T-helper 17 cell (primary cell): Measurements from ENCODE around the gene CMTM7. TPM values are rescaled to one million over a fixed set of nuclear protein-coding genes. Genes with fewer than 3 reads are reported as not detected.
"Not testable (repeated sequence)": the region's sequence is repeated elsewhere in the genome, so short reads cannot be mapped to it uniquely, and the experiment has no call there.

Experiments
- ATAC-seq: fragments of 150-1000 bp; cut with Tn5 transposase; 2 replicates; pipeline ENCODE4 v1.10.0; 2021; ENCODE audit warnings: mild to moderate bottlenecking, moderate library complexity
- DNase-seq, 3 donors: peaks; one replicate each; pipeline versions ENCODE4 v3.0.0 to v3.0.0-alpha.2; 2020 to 2021
- H3K9me3 ChIP-seq: one replicate; pipeline ENCODE4 v1.7.0; 2013; ENCODE audit warnings: low read length, mild to moderate bottlenecking; ENCODE audit not compliant: control insufficient read depth, poor library complexity, severe bottlenecking
- H3K27ac Mint-ChIP-seq: one replicate; pipeline ENCODE4 v1.8.0; 2022; ENCODE audit warnings: mild to moderate bottlenecking, moderate library complexity, mixed read lengths
- H3K27me3 Mint-ChIP-seq: one replicate; pipeline ENCODE4 v1.8.0; 2022; ENCODE audit warnings: mixed read lengths
- H3K36me3 Mint-ChIP-seq: one replicate; pipeline ENCODE4 v1.8.0; 2022; ENCODE audit warnings: low read depth, mixed read lengths
- H3K4me1 Mint-ChIP-seq: one replicate; pipeline ENCODE4 v1.8.0; 2022; ENCODE audit warnings: mild to moderate bottlenecking, mixed read lengths
- H3K4me3 Mint-ChIP-seq: one replicate; pipeline ENCODE4 v1.8.0; 2022; ENCODE audit warnings: mild to moderate bottlenecking, moderate library complexity, mixed read lengths
- total RNA-seq, 4 donors: library from RNA in 2 of 4; stranded (reverse) in 2 of 4; gene quantifications; one replicate each; pipeline ENCODE4 v1.2.3 and lab custom pipeline; 2022 to 2026

CMTM7 gene
- total RNA-seq, 2 donors from 2014 or later, result 38.5 to 45.3 TPM

DNA sequence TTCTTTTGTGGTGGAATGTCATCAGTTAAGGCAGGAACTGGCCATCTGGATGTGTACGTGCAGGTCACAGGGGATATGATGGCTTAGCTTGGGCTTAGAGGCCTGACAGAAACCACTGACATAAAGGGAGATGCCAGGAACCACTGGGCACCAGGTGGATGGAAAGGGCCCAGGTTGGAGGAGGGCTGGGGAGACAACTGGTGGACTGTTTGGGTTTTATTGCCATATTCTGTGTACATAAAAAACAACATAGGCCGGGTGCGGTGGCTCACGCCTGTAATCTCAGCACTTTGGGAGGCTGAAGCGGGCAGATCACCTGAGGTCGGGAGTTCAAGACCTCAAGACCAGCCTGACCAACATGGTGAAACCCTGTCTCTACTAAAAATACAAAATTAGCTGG is 75.2 kb downstream of the CMTM7 start:
- H3K36me3 Mint-ChIP-seq, H3K27ac Mint-ChIP-seq, ATAC-seq, DNase-seq, H3K27me3 Mint-ChIP-seq, H3K9me3 ChIP-seq: not testable (repeated sequence)
- H3K4me1 Mint-ChIP-seq, result peaks cover 46% of the 10 kb centered on the region
- H3K4me3 Mint-ChIP-seq, result peak overlapping the region; percentile 70

- no peak overlapping the region for H3K27ac Mint-ChIP-seq
- peak; percentile 69 to 83 (median 70) for DNase-seq
- peak overlapping the region; percentile 75 for H3K4me3 Mint-ChIP-seq
- H3K9me3 ChIP-seq, result no peaks in the 10 kb centered on the region
- peaks cover 47% of the 10 kb centered on the region for H3K4me1 Mint-ChIP-seq
- no peaks in the 10 kb centered on the region for H3K27me3 Mint-ChIP-seq
- ATAC-seq, result peak; percentile 88
- peaks cover 6% of the 10 kb centered on the region for H3K36me3 Mint-ChIP-seq
Observed at GRCh38 chr3:32467333-32468070, 75.8 kb downstream of the CMTM7 start.

- Mint-ChIP-seq H3K36me3 (peaks cover 6% of the 10 kb centered on the region), H3K27ac (no peak overlapping the region), H3K4me3 (peak overlapping the region; percentile 31), H3K27me3 (no peaks in the 10 kb centered on the region), H3K4me1 (peaks cover 58% of the 10 kb centered on the region)
- peak; percentile 5 for ATAC-seq
- H3K9me3 ChIP-seq, result no peaks in the 10 kb centered on the region
- no peak for DNase-seq
Observed at GRCh38 chr3:32469151-32469874, 77.7 kb downstream of the CMTM7 start.

GRCh38 chr3:32470362-32470761 is 78.7 kb downstream of the CMTM7 start:
- H3K4me3 Mint-ChIP-seq, result no peak overlapping the region
- peaks cover 55% of the 10 kb centered on the region for H3K4me1 Mint-ChIP-seq
- DNase-seq (no peak), ATAC-seq (no peak)
- peaks cover 7% of the 10 kb centered on the region for H3K36me3 Mint-ChIP-seq
- no peak overlapping the region for H3K27ac Mint-ChIP-seq
- no peaks in the 10 kb centered on the region for H3K9me3 ChIP-seq
- no peaks in the 10 kb centered on the region for H3K27me3 Mint-ChIP-seq

GRCh38 chr3:32471246-32471645 is 79.6 kb downstream of the CMTM7 start:
- Mint-ChIP-seq H3K4me3 (no peak overlapping the region), H3K36me3 (peaks cover 2% of the 10 kb centered on the region), H3K27ac (no peak overlapping the region), H3K4me1 (peaks cover 49% of the 10 kb centered on the region), H3K27me3 (no peaks in the 10 kb centered on the region)
- H3K9me3 ChIP-seq, result no peaks in the 10 kb centered on the region
- ATAC-seq (no peak), DNase-seq (no peak)

DNA sequence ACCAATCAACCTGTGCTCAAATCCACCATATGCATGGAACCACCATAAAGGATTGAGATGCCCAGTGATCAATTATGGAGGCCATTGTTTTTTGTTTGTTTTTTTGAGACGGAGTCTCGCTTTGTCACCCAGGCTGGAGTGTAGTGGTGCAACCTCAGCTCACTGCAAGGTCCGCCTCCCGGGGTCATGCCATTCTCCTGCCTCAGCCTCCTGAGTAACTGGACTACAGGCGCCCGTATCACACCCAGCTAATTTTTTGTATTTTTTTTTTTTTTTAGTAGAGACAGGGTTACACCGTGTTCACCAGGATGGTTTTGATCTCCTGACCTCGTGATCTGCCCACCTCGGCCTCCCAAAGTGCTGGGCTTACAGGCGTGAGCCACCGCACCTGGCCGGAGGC is 80.5 kb downstream of the CMTM7 start:
- not testable (repeated sequence) for H3K27ac Mint-ChIP-seq, DNase-seq, ATAC-seq, H3K27me3 Mint-ChIP-seq, H3K9me3 ChIP-seq, H3K36me3 Mint-ChIP-seq, H3K4me3 Mint-ChIP-seq
- peaks cover 51% of the 10 kb centered on the region for H3K4me1 Mint-ChIP-seq

DNA sequence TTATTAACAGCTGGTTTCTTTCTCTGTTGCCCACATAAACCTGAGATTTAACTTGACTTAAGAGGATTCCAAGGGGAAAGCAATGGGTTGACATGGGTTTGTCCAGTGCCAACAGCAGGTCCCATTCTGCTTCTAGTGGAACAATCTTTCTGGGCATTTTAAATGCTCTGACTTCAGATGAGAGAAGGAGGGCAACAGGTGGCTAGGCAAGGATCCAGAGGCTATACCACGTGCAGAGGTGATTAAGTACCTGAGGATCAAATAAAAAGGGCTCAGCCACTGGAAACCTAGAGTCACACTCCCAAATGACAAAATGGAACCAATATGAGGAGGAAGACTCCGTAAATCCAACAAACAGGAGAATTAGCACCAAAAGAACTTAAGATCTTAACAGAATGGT is 82.5 kb downstream of the CMTM7 start:
- Mint-ChIP-seq H3K4me3 (no peak overlapping the region), H3K4me1 (peaks cover 49% of the 10 kb centered on the region), H3K36me3 (peaks cover 10% of the 10 kb centered on the region), H3K27me3 (no peaks in the 10 kb centered on the region), H3K27ac (peak overlapping the region; percentile 77)
- no peaks in the 10 kb centered on the region for H3K9me3 ChIP-seq
- DNase-seq (no peak), ATAC-seq (no peak)

DNA sequence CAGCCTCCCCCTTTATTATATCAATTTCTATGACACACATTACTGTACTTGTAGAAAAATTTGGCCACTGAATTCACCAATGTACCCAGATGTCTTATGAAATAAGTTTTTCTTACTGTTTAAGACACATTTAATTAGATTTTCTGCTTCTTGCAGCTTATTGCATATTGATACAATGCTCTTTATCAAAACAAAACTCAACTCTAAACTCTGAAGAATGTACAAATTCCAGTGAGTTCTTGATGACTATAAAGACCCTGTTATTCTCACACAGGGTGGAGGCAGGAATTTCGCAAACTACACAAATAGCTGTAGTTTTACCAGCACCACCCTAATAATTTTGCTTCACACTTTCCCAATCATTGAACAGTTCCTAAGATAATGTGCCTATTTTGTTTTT is 89.0 kb downstream of the CMTM7 start:
- DNase-seq (no peak), ATAC-seq (no peak)
- Mint-ChIP-seq H3K4me3 (no peak overlapping the region), H3K27ac (peak overlapping the region; percentile 24), H3K27me3 (no peaks in the 10 kb centered on the region), H3K4me1 (peaks cover 37% of the 10 kb centered on the region), H3K36me3 (peaks cover 14% of the 10 kb centered on the region)
- no peaks in the 10 kb centered on the region for H3K9me3 ChIP-seq

DNA sequence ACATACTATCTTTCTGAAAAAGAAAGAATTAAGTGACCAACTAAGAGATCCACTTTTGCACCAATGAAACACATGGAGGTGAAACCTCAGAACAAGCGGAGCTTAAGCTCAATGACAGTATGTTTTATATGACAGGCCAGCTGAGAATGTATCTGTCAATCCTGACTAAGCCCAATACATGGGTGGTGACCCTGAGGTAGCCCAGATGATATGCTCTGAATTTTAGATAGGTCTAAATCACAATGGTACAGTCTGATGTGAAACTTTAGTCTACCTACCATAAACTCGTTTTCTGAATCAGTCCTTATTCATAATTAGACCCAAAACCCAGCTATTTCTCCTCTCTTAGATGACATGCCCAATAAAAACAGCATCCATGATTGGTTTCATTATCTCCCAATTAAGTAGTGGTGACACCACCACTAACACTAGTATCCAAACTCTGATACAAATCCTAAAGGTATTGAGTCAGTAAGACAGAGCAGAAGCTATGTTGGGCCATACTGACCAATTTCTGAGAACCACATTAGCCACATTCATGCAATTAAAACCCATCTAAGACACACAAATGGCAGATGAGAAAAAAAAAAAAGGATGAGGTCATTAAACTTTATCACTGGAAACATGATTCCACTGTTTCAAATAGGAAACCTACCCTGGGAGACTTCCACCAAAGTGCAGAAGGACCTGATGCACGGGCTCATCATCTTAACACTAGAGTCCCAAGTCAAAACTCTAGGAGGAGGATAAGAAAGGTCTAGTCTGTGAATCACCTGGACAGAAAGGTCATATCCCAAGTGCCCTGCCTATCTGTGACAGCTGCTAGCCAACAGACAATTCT is 90.4 kb downstream of the CMTM7 start:
- H3K27ac Mint-ChIP-seq, result peak overlapping the region; percentile 39
- no peaks in the 10 kb centered on the region for H3K27me3 Mint-ChIP-seq
- ATAC-seq (no peak), DNase-seq (no peak)
- no peak overlapping the region for H3K4me3 Mint-ChIP-seq
- peaks cover 33% of the 10 kb centered on the region for H3K4me1 Mint-ChIP-seq
- no peaks in the 10 kb centered on the region for H3K9me3 ChIP-seq
- peaks cover 12% of the 10 kb centered on the region for H3K36me3 Mint-ChIP-seq

DNA sequence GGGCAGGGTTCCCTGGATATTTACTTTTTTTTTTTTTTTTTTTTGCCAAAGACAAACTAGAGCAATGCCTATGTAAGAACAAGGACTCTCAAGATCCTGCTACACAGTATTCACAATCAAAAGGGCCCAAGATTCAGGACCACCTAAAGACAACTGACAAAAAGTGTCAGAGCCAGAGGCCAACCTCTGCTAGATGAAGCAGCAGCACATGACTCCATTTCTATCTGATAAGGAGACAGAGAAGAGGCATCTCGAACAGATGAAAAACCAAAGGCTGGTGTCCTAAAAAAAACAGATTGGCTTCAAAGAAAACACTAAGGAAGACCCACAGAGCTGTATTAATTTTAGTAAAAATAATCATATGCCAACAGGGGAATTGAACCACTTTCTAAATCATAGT is 91.0 kb downstream of the CMTM7 start:
- no peaks in the 10 kb centered on the region for H3K9me3 ChIP-seq
- Mint-ChIP-seq H3K36me3 (peaks cover 12% of the 10 kb centered on the region), H3K27me3 (no peaks in the 10 kb centered on the region), H3K4me3 (no peak overlapping the region), H3K27ac (peak overlapping the region; percentile 39), H3K4me1 (peaks cover 30% of the 10 kb centered on the region)
- no peak for DNase-seq
- ATAC-seq, result no peak

DNA sequence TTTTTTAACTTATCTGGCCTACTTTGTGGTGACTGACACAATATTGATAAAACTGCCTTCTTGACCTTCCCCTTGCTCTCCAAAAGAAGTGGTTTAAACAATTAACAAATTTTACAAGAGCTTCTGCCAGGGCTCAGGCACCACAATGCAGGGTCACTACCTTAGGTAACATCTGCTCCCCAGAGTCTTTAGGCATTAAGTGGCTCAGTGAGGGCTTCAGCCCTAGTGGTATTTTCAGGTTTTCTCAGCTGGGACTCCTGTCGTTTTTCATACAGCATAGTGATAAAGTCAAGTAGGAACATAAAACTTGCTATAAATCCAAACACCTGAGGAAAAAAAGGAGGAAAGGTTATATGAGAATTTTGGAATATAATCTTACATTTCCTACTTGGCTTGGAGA is 92.1 kb downstream of the CMTM7 start:
- DNase-seq (no peak), ATAC-seq (no peak)
- Mint-ChIP-seq H3K27me3 (no peaks in the 10 kb centered on the region), H3K4me3 (no peak overlapping the region), H3K27ac (peak overlapping the region; percentile 32), H3K4me1 (peaks cover 24% of the 10 kb centered on the region), H3K36me3 (peaks cover 8% of the 10 kb centered on the region)
- no peaks in the 10 kb centered on the region for H3K9me3 ChIP-seq

- H3K36me3 Mint-ChIP-seq, result peaks cover 8% of the 10 kb centered on the region
- no peaks in the 10 kb centered on the region for H3K27me3 Mint-ChIP-seq
Observed at GRCh38 chr3:32484436-32484835, 92.8 kb downstream of the CMTM7 start.

GRCh38 chr3:32487781-32488473 is 96.3 kb downstream of the CMTM7 start:
- Mint-ChIP-seq H3K36me3 (peaks cover 8% of the 10 kb centered on the region), H3K4me3 (no peak overlapping the region), H3K27me3 (no peaks in the 10 kb centered on the region), H3K27ac (peak overlapping the region; percentile 48), H3K4me1 (peaks cover 14% of the 10 kb centered on the region)
- DNase-seq (no peak), ATAC-seq (no peak)
- no peaks in the 10 kb centered on the region for H3K9me3 ChIP-seq

More at GRCh38 chr3:32484436-32484835, 92.8 kb downstream of the CMTM7 start:
- Mint-ChIP-seq H3K4me3 (no peak overlapping the region), H3K27ac (peak overlapping the region; percentile 32), H3K4me1 (peaks cover 24% of the 10 kb centered on the region)
- peak; percentile 40 for ATAC-seq
- no peak for DNase-seq
- no peaks in the 10 kb centered on the region for H3K9me3 ChIP-seq
